IMR-90 (cell line): ENCODE measurements around the gene TP53I11. TPM values are rescaled to one million over a fixed set of nuclear protein-coding genes. Genes with fewer than 3 reads are reported as not detected.

Experiments
- ATAC-seq: fragments of 200-7000 bp; cut with Tn5 transposase; 2 replicates; pipeline ENCODE4 v1.9.1; 2020; ENCODE audit warnings: low read depth, mild to moderate bottlenecking, moderate library complexity
- BruUV-seq: library from RNA; stranded (reverse); fragments of 400-500 nt; replicated peaks from 2 replicates; lab custom pipeline; 2021; lab: Mats Ljungman, UMichigan
- CTCF ChIA-PET: fragments of 300-600 bp; formaldehyde crosslinking; extraction: SDS; loops from one replicate; lab custom pipeline; 2021; ENCODE audit warnings: antibody characterized with exemption; lab: Yijun Ruan, JAX
- POLR2A ChIA-PET: fragments of 300-600 bp; sonication (Branson Sonifier 250); formaldehyde crosslinking; loops from one replicate; lab custom pipeline; 2022; ENCODE audit warnings: antibody characterized with exemption; ENCODE audit not compliant: unreplicated experiment; lab: Charles Lee
- DNase-seq: peaks from one replicate; pipeline ENCODE4 v3.0.0; 2013
- H2AFZ ChIP-seq: replicated peaks from 2 replicates; pipeline ENCODE3; 2013; ENCODE audit warnings: low read length, mild to moderate bottlenecking; ENCODE audit not compliant: poor library complexity
- H2AK5ac ChIP-seq: 2 replicates; pipeline ENCODE4 v1.6.1; 2013; ENCODE audit warnings: low read depth, low read length, inconsistent platforms
- H2AK9ac ChIP-seq: replicated peaks from 2 replicates; pipeline ENCODE3; 2013; ENCODE audit warnings: mild to moderate bottlenecking, low read depth, low read length, moderate library complexity; ENCODE audit not compliant: poor library complexity
- H2BK120ac ChIP-seq: 2 replicates; pipeline ENCODE4 v1.6.1; 2013; ENCODE audit warnings: low read depth, low read length, inconsistent platforms
- H2BK15ac ChIP-seq: 3 replicates; pipeline ENCODE4 v1.6.1; 2013; ENCODE audit warnings: low read depth, low read length, inconsistent platforms
- H2BK20ac ChIP-seq: 2 replicates; pipeline ENCODE4 v1.6.1; 2013; ENCODE audit warnings: low read depth, mild to moderate bottlenecking, inconsistent platforms, low read length, moderate library complexity
- H2BK5ac ChIP-seq: 2 replicates; pipeline ENCODE4 v1.6.1; 2013; ENCODE audit warnings: mild to moderate bottlenecking, low read depth, low read length, inconsistent platforms; ENCODE audit not compliant: poor library complexity, severe bottlenecking
- H3K14ac ChIP-seq: replicated peaks from 2 replicates; pipeline ENCODE4 v1.6.1; 2013; ENCODE audit warnings: low read depth, low read length, inconsistent platforms
- H3K18ac ChIP-seq: 2 replicates; pipeline ENCODE4 v1.6.1; 2013; ENCODE audit warnings: low read depth, low read length, control low read depth
- H3K23ac ChIP-seq: 2 replicates; pipeline ENCODE4 v1.6.1; 2013; ENCODE audit warnings: low read depth, low read length, inconsistent platforms
- H3K27ac ChIP-seq: 2 replicates; pipeline ENCODE4 v1.5.1; 2013; ENCODE audit warnings: mild to moderate bottlenecking, control low read depth, low read length; ENCODE audit not compliant: insufficient read depth
- H3K27me3 ChIP-seq: 2 replicates; pipeline ENCODE4 v1.6.1; 2013; ENCODE audit warnings: low read length; ENCODE audit not compliant: control insufficient read depth, insufficient read depth
- H3K36me3 ChIP-seq: 2 replicates; pipeline ENCODE4 v1.6.1; 2013; ENCODE audit warnings: low read length, mixed read lengths; ENCODE audit not compliant: control insufficient read depth, insufficient read depth
- H3K4ac ChIP-seq: 2 replicates; pipeline ENCODE4 v1.6.1; 2013; ENCODE audit warnings: low read depth, low read length, inconsistent platforms
- H3K4me1 ChIP-seq: 2 replicates; pipeline ENCODE4 v1.6.1; 2013; ENCODE audit warnings: low read length, mixed read lengths; ENCODE audit not compliant: control insufficient read depth, insufficient read depth
- H3K4me2 ChIP-seq: 2 replicates; pipeline ENCODE4 v1.6.1; 2013; ENCODE audit warnings: low read depth, mild to moderate bottlenecking, control low read depth, low read length, moderate library complexity
- H3K4me3 ChIP-seq: 2 replicates; pipeline ENCODE4 v1.5.1; 2013; ENCODE audit warnings: low read depth, mild to moderate bottlenecking, control low read depth, low read length, moderate library complexity; ENCODE audit not compliant: insufficient read depth
- H3K56ac ChIP-seq: 2 replicates; pipeline ENCODE4 v1.6.1; 2013; ENCODE audit warnings: low read length, inconsistent platforms; ENCODE audit not compliant: insufficient read depth; ENCODE audit errors: extremely low read depth
- H3K79me1 ChIP-seq, 2 experiments: 2 replicates each; pipeline ENCODE4 v1.6.1; 2013; ENCODE audit warnings: low read length in 2 of 2, inconsistent platforms in 1 of 2, low read depth in 1 of 2
- H3K9ac ChIP-seq: 2 replicates; pipeline ENCODE4 v1.6.1; 2013; ENCODE audit warnings: low read depth, low read length, control low read depth
- H3K9me1 ChIP-seq: 2 replicates; pipeline ENCODE4 v1.6.1; 2013; ENCODE audit warnings: low read length, inconsistent platforms; ENCODE audit not compliant: insufficient read depth
- H3K9me3 ChIP-seq: 2 replicates; pipeline ENCODE4 v1.6.1; 2013; ENCODE audit warnings: low read length; ENCODE audit not compliant: control insufficient read depth, insufficient read depth
- H4K20me1 ChIP-seq: 2 replicates; pipeline ENCODE4 v1.6.1; 2013; ENCODE audit warnings: low read length, inconsistent platforms; ENCODE audit not compliant: insufficient read depth
- H4K5ac ChIP-seq: 2 replicates; pipeline ENCODE4 v1.6.1; 2013; ENCODE audit warnings: mild to moderate bottlenecking, low read depth, low read length, control low read depth
- H4K8ac ChIP-seq, 2 experiments: 2 replicates each; pipeline ENCODE4 v1.6.1; 2013; ENCODE audit warnings: low read depth in 2 of 2, low read length in 2 of 2, control low read depth in 1 of 2, inconsistent platforms in 1 of 2
- H4K91ac ChIP-seq: 2 replicates; pipeline ENCODE4 v1.6.1; 2013; ENCODE audit warnings: low read depth, low read length, inconsistent platforms; ENCODE audit not compliant: insufficient read depth
- BHLHE40 ChIP-seq: fragments of 150-350 bp; IDR thresholded peaks from 2 replicates; pipeline ENCODE4 v1.6.1; 2016; ENCODE audit warnings: mild to moderate bottlenecking, low read depth, low read length
- CEBPB ChIP-seq: IDR thresholded peaks from 2 replicates; pipeline ENCODE4 v1.6.1; 2012; ENCODE audit warnings: low read depth, low read length, improper control_type of control experiment
- CHD1 ChIP-seq: IDR thresholded peaks from 2 replicates; pipeline ENCODE4 v1.6.1; 2012; ENCODE audit warnings: low read depth, low read length, improper control_type of control experiment
- FOS ChIP-seq: fragments of 150-350 bp; IDR thresholded peaks from 2 replicates; pipeline ENCODE4 v1.6.1; 2016; ENCODE audit warnings: low read depth, low read length
- MAFK ChIP-seq: IDR thresholded peaks from 2 replicates; pipeline ENCODE4 v1.6.1; 2012; ENCODE audit warnings: low read depth, low read length, improper control_type of control experiment
- MXI1 ChIP-seq: IDR thresholded peaks from 2 replicates; pipeline ENCODE4 v1.6.1; 2012; ENCODE audit warnings: low read depth, mild to moderate bottlenecking, low read length, moderate library complexity, borderline replicate concordance
- POLR2A ChIP-seq: IDR thresholded peaks from 2 replicates; pipeline ENCODE4 v1.6.1; 2012; ENCODE audit warnings: mild to moderate bottlenecking, low read depth, low read length
- RCOR1 ChIP-seq: IDR thresholded peaks from 2 replicates; pipeline ENCODE4 v1.6.1; 2012; ENCODE audit warnings: mild to moderate bottlenecking, low read length, improper control_type of control experiment; ENCODE audit not compliant: insufficient replicate concordance
- RFX5 ChIP-seq: IDR thresholded peaks from 2 replicates; pipeline ENCODE4 v1.8.0; 2012; ENCODE audit warnings: low read depth, mild to moderate bottlenecking, low read length, moderate library complexity
- WGBS, 2 experiments: methylation state at CpG; one replicate each; pipeline versions ENCODE4 v1.1.5 to v1.1.7; 2013; ENCODE audit warnings: missing lambda C conversion rate in 2 of 2; ENCODE audit not compliant: insufficient read length in 1 of 2; ENCODE audit errors: extremely low coverage in 2 of 2; 5-methylcytosine and 5-hydroxymethylcytosine counted together
- dilution Hi-C: fragments of 300-500 bp; cut with HindIII; formaldehyde crosslinking; loops from one replicate; pipeline ENCODE4 v1.14.3; 2018; ENCODE audit warnings: low sequenced_read_pairs; ENCODE audit not compliant: unreplicated experiment
- in situ Hi-C: fragments of 300-500 bp; cut with MboI; formaldehyde crosslinking; loops from 3 replicates; pipeline ENCODE4 v1.14.3; 2019; ENCODE audit warnings: low sequenced_read_pairs, inconsistent platforms, mixed read lengths
- intact Hi-C: fragments of 100-400 bp; cut with micrococcal nuclease; formaldehyde crosslinking; loops from 2 replicates; pipeline ENCODE4 v1.10.0; 2022
- polyA plus RNA-seq, 3 experiments: library from polyadenylated mRNA; depleted of rRNA; stranded (reverse); fragments of >200 nt; gene quantifications; 2 replicates each; pipeline ENCODE4 v1.2.3, GENCODE V29; 2012; ENCODE audit warnings: low replicate concordance in 1 of 3
- total RNA-seq: library from RNA; depleted of rRNA; stranded (reverse); fragments of >200 nt; gene quantifications from 2 replicates; pipeline ENCODE4 v1.2.3, GENCODE V29; 2012
- TF ChIP-seq, protein P1 (sequence below): fragments of 150-350 bp; IDR thresholded peaks from 2 replicates; pipeline ENCODE4 v1.6.1; 2016; ENCODE audit warnings: low read depth, mild to moderate bottlenecking, low read length, moderate library complexity, borderline replicate concordance
- TF ChIP-seq, protein P2 (sequence below): conservative IDR thresholded peaks from 2 replicates; pipeline ENCODE4 v1.5.1; 2012; ENCODE audit warnings: mild to moderate bottlenecking, low read depth, low read length, improper control_type of control experiment

The TP53I11 gene
- total and polyA plus RNA-seq, 2 of the 4 experiments (the other 2 are of a cell fraction): 3.9 to 22.0 TPM

DNA sequence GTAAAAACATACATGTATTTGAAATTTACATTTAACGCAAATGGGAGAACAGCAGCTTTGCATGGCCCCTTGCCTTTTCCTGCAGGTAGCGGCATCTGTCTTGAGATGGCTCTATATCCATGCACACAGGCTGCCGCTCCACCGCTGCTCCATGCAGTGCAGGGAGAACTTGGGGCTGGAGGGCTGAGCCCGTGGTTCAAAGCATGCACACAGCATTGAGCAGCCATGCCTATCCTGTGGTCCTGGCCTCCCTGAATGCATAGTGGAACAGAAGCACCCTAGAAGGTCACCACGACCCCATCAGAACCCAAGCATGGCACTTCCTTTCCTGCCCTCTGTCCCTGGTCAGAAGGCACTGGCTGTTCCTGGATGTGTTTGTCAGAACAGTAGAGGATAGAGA is 35.0 kb upstream of the TP53I11 start:
- Histone ChIP-seq H2AFZ (no peak overlapping the region), H3K9me3 (peaks cover 3% of the 10 kb centered on the region; the same call in 1 of the 2 replicates), H3K79me1 (no peaks in the 10 kb centered on the region), H2AK9ac (no peak overlapping the region), H3K27ac (no peak overlapping the region), H3K9me1 (no peaks in the 10 kb centered on the region), H4K20me1 (no peaks in the 10 kb centered on the region), H3K9ac (no peak overlapping the region), H3K14ac (no peak overlapping the region), H2BK15ac (no peak overlapping the region), H3K4me3 (no peak overlapping the region), H4K8ac (no peak overlapping the region), H2BK20ac (no peak overlapping the region), H3K4ac (no peak overlapping the region), H3K4me1 (no peaks in the 10 kb centered on the region), H4K5ac (no peak overlapping the region), H3K18ac (no peak overlapping the region), H2AK5ac (no peak overlapping the region), H2BK5ac (no peak overlapping the region), H3K27me3 (peaks cover 53% of the 10 kb centered on the region), H3K36me3 (no peaks in the 10 kb centered on the region), H2BK120ac (no peak overlapping the region), H3K4me2 (no peak overlapping the region), H4K91ac (no peak overlapping the region), H3K56ac (no peak overlapping the region), H3K23ac (no peak overlapping the region)
- ChIA-PET POLR2A (no interaction called here), CTCF (no interaction called here)
- BruUV-seq: no TSS peak
- DNase-seq (no peak), ATAC-seq (no peak)
- in situ Hi-C loops (no loop called here), intact Hi-C loops (no loop called here), dilution Hi-C loops (no loop called here)
- WGBS, 2 experiments: 100% methylated on average over 4 of the region's 6 CpGs; no CpG with 5 or more reads in 1 of the 2 experiments
- no peak for TF ChIP-seq RCOR1
- TF ChIP-seq BHLHE40: no peak
- TF ChIP-seq POLR2A: no peak
- TF ChIP-seq, protein P1, sequence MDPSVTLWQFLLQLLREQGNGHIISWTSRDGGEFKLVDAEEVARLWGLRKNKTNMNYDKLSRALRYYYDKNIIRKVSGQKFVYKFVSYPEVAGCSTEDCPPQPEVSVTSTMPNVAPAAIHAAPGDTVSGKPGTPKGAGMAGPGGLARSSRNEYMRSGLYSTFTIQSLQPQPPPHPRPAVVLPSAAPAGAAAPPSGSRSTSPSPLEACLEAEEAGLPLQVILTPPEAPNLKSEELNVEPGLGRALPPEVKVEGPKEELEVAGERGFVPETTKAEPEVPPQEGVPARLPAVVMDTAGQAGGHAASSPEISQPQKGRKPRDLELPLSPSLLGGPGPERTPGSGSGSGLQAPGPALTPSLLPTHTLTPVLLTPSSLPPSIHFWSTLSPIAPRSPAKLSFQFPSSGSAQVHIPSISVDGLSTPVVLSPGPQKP: no peak
- no peak for TF ChIP-seq MXI1
- no peak for TF ChIP-seq CEBPB
- TF ChIP-seq, protein P2, sequence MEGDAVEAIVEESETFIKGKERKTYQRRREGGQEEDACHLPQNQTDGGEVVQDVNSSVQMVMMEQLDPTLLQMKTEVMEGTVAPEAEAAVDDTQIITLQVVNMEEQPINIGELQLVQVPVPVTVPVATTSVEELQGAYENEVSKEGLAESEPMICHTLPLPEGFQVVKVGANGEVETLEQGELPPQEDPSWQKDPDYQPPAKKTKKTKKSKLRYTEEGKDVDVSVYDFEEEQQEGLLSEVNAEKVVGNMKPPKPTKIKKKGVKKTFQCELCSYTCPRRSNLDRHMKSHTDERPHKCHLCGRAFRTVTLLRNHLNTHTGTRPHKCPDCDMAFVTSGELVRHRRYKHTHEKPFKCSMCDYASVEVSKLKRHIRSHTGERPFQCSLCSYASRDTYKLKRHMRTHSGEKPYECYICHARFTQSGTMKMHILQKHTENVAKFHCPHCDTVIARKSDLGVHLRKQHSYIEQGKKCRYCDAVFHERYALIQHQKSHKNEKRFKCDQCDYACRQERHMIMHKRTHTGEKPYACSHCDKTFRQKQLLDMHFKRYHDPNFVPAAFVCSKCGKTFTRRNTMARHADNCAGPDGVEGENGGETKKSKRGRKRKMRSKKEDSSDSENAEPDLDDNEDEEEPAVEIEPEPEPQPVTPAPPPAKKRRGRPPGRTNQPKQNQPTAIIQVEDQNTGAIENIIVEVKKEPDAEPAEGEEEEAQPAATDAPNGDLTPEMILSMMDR: no peak
- no peak for TF ChIP-seq MAFK
- TF ChIP-seq CHD1: no peak
- no peak for TF ChIP-seq RFX5
- no peak for TF ChIP-seq FOS
